HCT116 (cell line): ENCODE results near the gene SLC27A2.

ENCODE experiments used
- CBX3 ChIP-seq: IDR thresholded peaks from 2 replicates; pipeline ENCODE4 v1.6.1; 2012; ENCODE audit warnings: low read depth
- CEBPB ChIP-seq: IDR thresholded peaks from 2 replicates; pipeline ENCODE4 v1.6.1; 2012; ENCODE audit warnings: low read depth
- ELF1 ChIP-seq: IDR thresholded peaks from 2 replicates; pipeline ENCODE4 v1.6.1; 2012; ENCODE audit warnings: low read depth, borderline replicate concordance
- EZH2 ChIP-seq: fragments of 200-600 bp; sonication (generic); IDR thresholded peaks from 2 replicates; pipeline ENCODE4 v1.6.1; 2017; ENCODE audit warnings: antibody characterized with exemption, mixed run types
- MAX ChIP-seq: IDR thresholded peaks from 2 replicates; pipeline ENCODE4 v1.6.1; 2012
- POLR2A ChIP-seq: IDR thresholded peaks from 2 replicates; pipeline ENCODE4 v1.7.0; 2011; ENCODE audit warnings: borderline replicate concordance; ENCODE audit not compliant: insufficient read depth, insufficient read length; ENCODE audit errors: extremely low read depth
- POLR2AphosphoS5 ChIP-seq: IDR thresholded peaks from 2 replicates; pipeline ENCODE4 v1.6.1; 2011; ENCODE audit warnings: mild to moderate bottlenecking, low read depth, low read length, moderate library complexity
- SIN3A ChIP-seq: IDR thresholded peaks from 2 replicates; pipeline ENCODE4 v1.6.1; 2012; ENCODE audit warnings: low read depth
- SP1 ChIP-seq: IDR thresholded peaks from 2 replicates; pipeline ENCODE4 v1.6.1; 2012; ENCODE audit warnings: low read depth
- TF ChIP-seq, protein P1 (sequence below), 3 experiments: fragments of 200-600 bp in 1 of 3; sonication (generic) in 1 of 3; IDR thresholded peaks in 2 of 3; conservative IDR thresholded peaks in 1 of 3; 2 replicates each; pipeline ENCODE4 v1.5.1; 2012 to 2017; ENCODE audit warnings: low read depth in 2 of 3, low read length in 2 of 3, antibody characterized with exemption in 1 of 3, borderline replicate concordance in 1 of 3, control low read depth in 1 of 3, mild to moderate bottlenecking in 1 of 3, mixed read lengths in 1 of 3, mixed run types in 1 of 3, moderate library complexity in 1 of 3; ENCODE audit not compliant: insufficient read depth in 1 of 3
- TF ChIP-seq, protein P2 (sequence below): IDR thresholded peaks from 2 replicates; pipeline ENCODE4 v1.6.1; 2012

DNA sequence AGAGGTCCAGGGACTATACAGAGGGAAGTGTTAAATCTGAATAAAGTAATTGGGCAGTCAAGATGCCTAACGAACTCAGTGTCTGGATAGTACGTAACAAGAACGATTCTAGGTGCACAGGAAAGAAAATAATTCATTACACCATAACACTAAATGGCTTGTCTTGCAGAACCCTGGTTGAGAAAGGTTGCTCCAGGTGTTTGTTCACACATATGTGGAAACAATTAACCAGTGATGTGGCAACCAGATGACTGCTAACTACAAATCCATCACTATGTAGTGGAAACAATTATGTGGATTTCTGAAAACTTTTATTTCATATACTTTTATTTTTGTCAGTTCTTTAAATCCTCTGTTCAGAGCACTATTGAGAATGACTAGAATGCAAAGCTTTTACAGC is 93.9 kb downstream of the SLC27A2 start:
- TF ChIP-seq CBX3 = no peak
- TF ChIP-seq, protein P1, sequence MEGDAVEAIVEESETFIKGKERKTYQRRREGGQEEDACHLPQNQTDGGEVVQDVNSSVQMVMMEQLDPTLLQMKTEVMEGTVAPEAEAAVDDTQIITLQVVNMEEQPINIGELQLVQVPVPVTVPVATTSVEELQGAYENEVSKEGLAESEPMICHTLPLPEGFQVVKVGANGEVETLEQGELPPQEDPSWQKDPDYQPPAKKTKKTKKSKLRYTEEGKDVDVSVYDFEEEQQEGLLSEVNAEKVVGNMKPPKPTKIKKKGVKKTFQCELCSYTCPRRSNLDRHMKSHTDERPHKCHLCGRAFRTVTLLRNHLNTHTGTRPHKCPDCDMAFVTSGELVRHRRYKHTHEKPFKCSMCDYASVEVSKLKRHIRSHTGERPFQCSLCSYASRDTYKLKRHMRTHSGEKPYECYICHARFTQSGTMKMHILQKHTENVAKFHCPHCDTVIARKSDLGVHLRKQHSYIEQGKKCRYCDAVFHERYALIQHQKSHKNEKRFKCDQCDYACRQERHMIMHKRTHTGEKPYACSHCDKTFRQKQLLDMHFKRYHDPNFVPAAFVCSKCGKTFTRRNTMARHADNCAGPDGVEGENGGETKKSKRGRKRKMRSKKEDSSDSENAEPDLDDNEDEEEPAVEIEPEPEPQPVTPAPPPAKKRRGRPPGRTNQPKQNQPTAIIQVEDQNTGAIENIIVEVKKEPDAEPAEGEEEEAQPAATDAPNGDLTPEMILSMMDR (IDR thresholded peaks at IDR 0.05 in 2 of 3, conservative IDR thresholded peaks at IDR 0.05 in 1 of 3; ENCODE audit: borderline replicate concordance in 1 of 3, insufficient read depth in 1 of 3, low read depth in 2 of 3, low read length in 2 of 3) = no peak
- TF ChIP-seq EZH2 = no peak
- no peak for TF ChIP-seq CEBPB
- no peak for TF ChIP-seq ELF1
- TF ChIP-seq SP1 = no peak
- TF ChIP-seq POLR2AphosphoS5 = no peak
- TF ChIP-seq SIN3A = no peak
- TF ChIP-seq, protein P2, sequence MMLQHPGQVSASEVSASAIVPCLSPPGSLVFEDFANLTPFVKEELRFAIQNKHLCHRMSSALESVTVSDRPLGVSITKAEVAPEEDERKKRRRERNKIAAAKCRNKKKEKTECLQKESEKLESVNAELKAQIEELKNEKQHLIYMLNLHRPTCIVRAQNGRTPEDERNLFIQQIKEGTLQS = no peak
- TF ChIP-seq MAX = no peak
- no peak for TF ChIP-seq POLR2A
